Thoracic aorta (tissue), 2 donors: ENCODE data around the gene PCYT1B. TPM values are rescaled to one million over a fixed set of nuclear protein-coding genes. Genes with fewer than 3 reads are reported as not detected.

Experiments
- ATAC-seq: fragments of 150-250 bp; one replicate; pipeline ENCODE4 v1.8.0; 2017; ENCODE audit warnings: low read depth; ENCODE audit not compliant: insufficient number of reproducible peaks, low FRiP score
- DNase-seq: peaks from one replicate; pipeline ENCODE4 v3.0.0-alpha.2; 2020; ENCODE audit warnings: low spot score
- H3K27ac ChIP-seq, 2 donors: fragments of 200-600 bp; sonication (generic); 1 replicate in 1 of 2; 2 replicates in 1 of 2; pipeline ENCODE4 v1.5.1; 2016; ENCODE audit warnings: mild to moderate bottlenecking in 2 of 2, moderate library complexity in 2 of 2
- H3K27me3 ChIP-seq: fragments of 200-600 bp; sonication (generic); replicated peaks from 2 replicates; pipeline ENCODE4 v1.6.0; 2016; ENCODE audit warnings: mild to moderate bottlenecking; ENCODE audit not compliant: insufficient read depth
- H3K36me3 ChIP-seq: fragments of 200-600 bp; sonication (generic); one replicate; pipeline ENCODE4 v1.5.1; 2016
- H3K4me1 ChIP-seq, 2 donors: fragments of 200-600 bp; sonication (generic); 1 replicate in 1 of 2; 2 replicates in 1 of 2; pipeline versions ENCODE4 v1.5.1 to v1.6.0; 2016; ENCODE audit warnings: low read depth in 2 of 2, mild to moderate bottlenecking in 1 of 2; ENCODE audit not compliant: control insufficient read depth in 1 of 2
- H3K4me3 ChIP-seq: fragments of 200-600 bp; sonication (generic); 2 replicates; pipeline ENCODE4 v1.5.1; 2016; ENCODE audit warnings: mild to moderate bottlenecking
- H3K9me3 ChIP-seq: fragments of 200-600 bp; sonication (generic); 2 replicates; pipeline ENCODE4 v1.5.1; 2016
- total RNA-seq, 2 donors: library from RNA; depleted of rRNA; stranded (reverse); fragments of >200 nt; gene quantifications; one replicate each; pipeline versions ENCODE4 v1.1.0 to v1.2.3, GENCODE V29; 2016
- TF ChIP-seq, protein P1 (sequence below): fragments of 200-600 bp; sonication (generic); IDR thresholded peaks from one replicate; pipeline ENCODE4 v1.5.1; 2019; ENCODE audit warnings: antibody characterized with exemption

Gene PCYT1B
- total RNA-seq, 2 donors from 2014 or later, result under 0.01 to 0.63 TPM

DNA sequence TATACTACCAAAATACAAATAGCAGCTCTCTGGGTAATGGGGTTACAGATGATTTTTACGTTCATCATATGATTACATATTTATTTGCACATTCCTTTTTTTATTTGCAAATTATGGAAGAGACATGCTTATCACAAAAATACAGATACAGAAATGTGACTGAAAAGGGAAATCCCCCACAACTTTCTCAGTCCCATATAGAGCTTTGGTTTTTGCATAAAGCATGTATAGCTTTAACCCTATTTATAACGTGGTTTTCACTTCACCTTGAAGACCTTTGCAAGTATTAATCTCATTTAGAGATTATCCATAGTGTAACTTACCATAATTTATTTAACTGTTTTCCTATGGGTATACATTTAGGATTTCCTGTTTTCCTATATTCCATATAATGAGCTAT, 126.7 kb downstream of the PCYT1B start:
- DNase-seq, result no peak
- Histone ChIP-seq H3K4me3 (no peak overlapping the region), H3K9me3 (no peaks in the 10 kb centered on the region), H3K36me3 (peaks cover 5% of the 10 kb centered on the region), H3K4me1 (no peaks in the 10 kb centered on the region), H3K27ac (no peak overlapping the region), H3K27me3 (no peaks in the 10 kb centered on the region)
- ATAC-seq, result no peak
- TF ChIP-seq, protein P1, sequence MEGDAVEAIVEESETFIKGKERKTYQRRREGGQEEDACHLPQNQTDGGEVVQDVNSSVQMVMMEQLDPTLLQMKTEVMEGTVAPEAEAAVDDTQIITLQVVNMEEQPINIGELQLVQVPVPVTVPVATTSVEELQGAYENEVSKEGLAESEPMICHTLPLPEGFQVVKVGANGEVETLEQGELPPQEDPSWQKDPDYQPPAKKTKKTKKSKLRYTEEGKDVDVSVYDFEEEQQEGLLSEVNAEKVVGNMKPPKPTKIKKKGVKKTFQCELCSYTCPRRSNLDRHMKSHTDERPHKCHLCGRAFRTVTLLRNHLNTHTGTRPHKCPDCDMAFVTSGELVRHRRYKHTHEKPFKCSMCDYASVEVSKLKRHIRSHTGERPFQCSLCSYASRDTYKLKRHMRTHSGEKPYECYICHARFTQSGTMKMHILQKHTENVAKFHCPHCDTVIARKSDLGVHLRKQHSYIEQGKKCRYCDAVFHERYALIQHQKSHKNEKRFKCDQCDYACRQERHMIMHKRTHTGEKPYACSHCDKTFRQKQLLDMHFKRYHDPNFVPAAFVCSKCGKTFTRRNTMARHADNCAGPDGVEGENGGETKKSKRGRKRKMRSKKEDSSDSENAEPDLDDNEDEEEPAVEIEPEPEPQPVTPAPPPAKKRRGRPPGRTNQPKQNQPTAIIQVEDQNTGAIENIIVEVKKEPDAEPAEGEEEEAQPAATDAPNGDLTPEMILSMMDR, result no peak

DNA sequence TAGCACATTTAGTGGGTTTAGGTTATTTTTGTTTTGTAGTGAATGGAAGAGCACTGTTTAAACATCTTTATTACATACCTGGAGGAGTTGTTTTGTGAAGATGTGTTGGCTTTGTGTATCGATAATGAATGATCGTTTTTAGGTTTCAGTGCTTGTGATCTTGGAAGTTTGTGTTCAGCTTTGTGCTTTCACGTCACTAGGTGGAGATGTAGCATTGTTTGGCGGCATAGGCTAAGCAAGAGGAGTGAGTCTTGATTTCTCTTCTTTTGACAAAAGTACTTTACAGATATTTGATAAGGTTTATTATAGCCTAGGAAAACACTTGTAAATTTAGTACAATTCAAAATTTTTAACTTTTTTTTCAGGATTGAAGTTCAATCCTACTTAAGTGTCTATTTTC, 131.7 kb downstream of the PCYT1B start:
- DNase-seq (no peak), ATAC-seq (no peak)
- Histone ChIP-seq H3K4me3 (no peak overlapping the region), H3K9me3 (no peaks in the 10 kb centered on the region), H3K27ac (no peak overlapping the region), H3K4me1 (no peaks in the 10 kb centered on the region), H3K27me3 (no peaks in the 10 kb centered on the region), H3K36me3 (peaks cover 5% of the 10 kb centered on the region)
- TF ChIP-seq, protein P1, result no peak

DNA sequence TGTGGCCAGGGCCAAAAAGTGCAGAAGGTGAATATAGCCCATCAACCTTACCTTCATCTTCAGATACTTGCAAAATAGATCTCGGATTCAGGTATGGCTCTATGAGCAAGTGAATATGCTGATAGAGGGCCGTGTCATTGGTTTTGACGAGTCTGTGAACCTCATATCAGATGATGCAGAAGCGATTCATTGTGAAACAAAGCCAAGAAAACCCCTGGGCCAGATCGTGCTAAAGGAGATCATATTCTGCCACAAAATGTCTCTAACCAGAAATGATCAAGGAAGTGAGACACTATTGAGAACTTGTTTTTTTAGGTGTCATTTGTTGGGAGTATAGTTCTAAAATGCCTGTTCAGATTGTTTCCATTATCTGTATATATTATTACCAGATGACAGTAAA, 133.7 kb downstream of the PCYT1B start:
- ATAC-seq (no peak), DNase-seq (no peak)
- TF ChIP-seq, protein P1, result no peak
- H3K36me3 ChIP-seq, result peaks cover 5% of the 10 kb centered on the region
- no peak overlapping the region for H3K4me3 ChIP-seq
- H3K27ac ChIP-seq, result no peak overlapping the region
- no peaks in the 10 kb centered on the region for H3K27me3 ChIP-seq
- no peaks in the 10 kb centered on the region for H3K9me3 ChIP-seq
- no peaks in the 10 kb centered on the region for H3K4me1 ChIP-seq

DNA sequence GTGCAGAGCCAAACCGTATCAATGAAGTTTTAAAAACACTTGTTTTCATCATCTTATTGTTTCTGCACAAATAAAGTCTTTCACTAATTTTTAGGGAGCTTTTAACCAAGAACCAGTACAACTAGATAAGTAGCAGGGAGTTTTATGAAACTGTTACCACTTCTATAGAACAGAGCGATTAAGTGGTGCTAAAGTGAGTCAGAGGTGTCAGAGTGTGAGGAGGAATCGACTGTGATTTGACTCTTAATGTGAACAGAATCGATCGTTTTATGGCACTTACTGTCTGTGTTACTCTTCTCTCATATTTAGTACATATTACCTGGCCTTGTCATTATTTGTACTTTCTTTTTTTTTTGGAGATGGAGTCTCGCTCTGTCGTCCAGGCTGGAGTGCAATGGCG, 138.8 kb downstream of the PCYT1B start:
- H3K4me3 ChIP-seq, result no peak overlapping the region
- TF ChIP-seq, protein P1, result no peak
- no peak for ATAC-seq
- H3K27me3 ChIP-seq, result no peaks in the 10 kb centered on the region
- H3K36me3 ChIP-seq, result peaks cover 13% of the 10 kb centered on the region
- no peaks in the 10 kb centered on the region for H3K4me1 ChIP-seq
- no peak for DNase-seq
- no peak overlapping the region for H3K27ac ChIP-seq
- H3K9me3 ChIP-seq, result no peaks in the 10 kb centered on the region

Other genes with a start within 250 kb of the PCYT1B start
- 100 to 1,000 TPM; 116 to 118 TPM for gene PDK3, start 182.1 kb downstream of the PCYT1B start, total RNA-seq
- 10 to 100 TPM; 11.6 to 20.6 TPM for gene POLA1, start 46.6 kb upstream of the PCYT1B start, total RNA-seq